Ovary (tissue), 3 donors: ENCODE measurements around the gene TMED10.

Experiments used
- EP300 ChIP-seq: sonication (generic); formaldehyde crosslinking; IDR thresholded peaks from one replicate; pipeline ENCODE4 v1.6.1; 2017; ENCODE audit warnings: antibody characterized with exemption
- POLR2A ChIP-seq: fragments of 450-650 bp; IDR thresholded peaks from one replicate; pipeline ENCODE4 v1.6.1; 2017; ENCODE audit warnings: antibody characterized with exemption, mild to moderate bottlenecking, moderate library complexity
- TF ChIP-seq, protein P1 (sequence below), 3 donors: fragments of 450-650 bp in 2 of 3; fragments of 200-600 bp in 1 of 3; IDR thresholded peaks; one replicate each; pipeline versions ENCODE4 v1.5.1 to v1.8.0; 2016 to 2022; ENCODE audit warnings: antibody characterized with exemption in 3 of 3, mild to moderate bottlenecking in 1 of 3
- donor health status: DM: no; HTN: no; CAD: no.

DNA sequence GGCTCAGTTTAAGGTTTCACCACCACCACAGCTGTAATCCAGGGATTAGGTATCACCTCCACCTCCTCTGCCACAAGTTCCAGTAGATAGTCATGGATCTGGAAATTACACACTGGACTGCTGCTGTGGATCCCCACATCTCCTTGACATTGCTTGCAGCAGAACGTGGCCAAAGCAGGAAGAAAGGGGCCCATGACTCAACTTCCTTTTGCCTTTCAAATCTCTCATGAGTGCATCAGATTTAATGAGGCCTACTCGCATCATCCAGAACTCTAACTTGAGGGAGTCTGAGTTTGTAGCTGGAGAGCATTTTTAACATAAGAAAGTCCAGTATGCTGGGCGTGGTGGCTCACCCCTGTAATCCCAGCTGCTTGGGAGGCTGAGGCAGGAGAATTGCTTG is 29.2 kb upstream of the TMED10 start:
- TF ChIP-seq, protein P1, sequence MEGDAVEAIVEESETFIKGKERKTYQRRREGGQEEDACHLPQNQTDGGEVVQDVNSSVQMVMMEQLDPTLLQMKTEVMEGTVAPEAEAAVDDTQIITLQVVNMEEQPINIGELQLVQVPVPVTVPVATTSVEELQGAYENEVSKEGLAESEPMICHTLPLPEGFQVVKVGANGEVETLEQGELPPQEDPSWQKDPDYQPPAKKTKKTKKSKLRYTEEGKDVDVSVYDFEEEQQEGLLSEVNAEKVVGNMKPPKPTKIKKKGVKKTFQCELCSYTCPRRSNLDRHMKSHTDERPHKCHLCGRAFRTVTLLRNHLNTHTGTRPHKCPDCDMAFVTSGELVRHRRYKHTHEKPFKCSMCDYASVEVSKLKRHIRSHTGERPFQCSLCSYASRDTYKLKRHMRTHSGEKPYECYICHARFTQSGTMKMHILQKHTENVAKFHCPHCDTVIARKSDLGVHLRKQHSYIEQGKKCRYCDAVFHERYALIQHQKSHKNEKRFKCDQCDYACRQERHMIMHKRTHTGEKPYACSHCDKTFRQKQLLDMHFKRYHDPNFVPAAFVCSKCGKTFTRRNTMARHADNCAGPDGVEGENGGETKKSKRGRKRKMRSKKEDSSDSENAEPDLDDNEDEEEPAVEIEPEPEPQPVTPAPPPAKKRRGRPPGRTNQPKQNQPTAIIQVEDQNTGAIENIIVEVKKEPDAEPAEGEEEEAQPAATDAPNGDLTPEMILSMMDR (IDR thresholded peaks at IDR 0.05), result no peak
- TF ChIP-seq POLR2A (no peak), EP300 (no peak)
